Right lobe of liver (tissue), 6 donors: ENCODE results near the gene LDLRAP1. TPM values are rescaled to one million over a fixed set of nuclear protein-coding genes. Genes with fewer than 3 reads are reported as not detected.

Source experiments
- ATAC-seq, 4 donors: fragments of 200-7000 bp; cut with Tn5 transposase; one replicate each; pipeline ENCODE4 v1.9.1; 2020; ENCODE audit warnings: mild to moderate bottlenecking in 4 of 4, moderate library complexity in 4 of 4
- DNase-seq, 3 donors: peaks; one replicate each; pipeline ENCODE4 v3.0.0-alpha.2; 2020
- H3K27ac ChIP-seq, 3 donors: fragments of 200-600 bp; one replicate each; pipeline ENCODE4 v1.8.0; 2022
- H3K27me3 ChIP-seq, 2 donors: fragments of 200-600 bp; one replicate each; pipeline ENCODE4 v1.8.0; 2022
- H3K36me3 ChIP-seq, 4 donors: fragments of 200-600 bp; sonication (generic) in 1 of 4; one replicate each; pipeline versions ENCODE4 v1.5.1 to v1.8.0; 2017 to 2022; ENCODE audit warnings: control low read depth in 1 of 4
- H3K4me1 ChIP-seq, 4 donors: fragments of 200-600 bp; sonication (generic) in 1 of 4; one replicate each; pipeline versions ENCODE4 v1.5.1 to v1.8.0; 2017 to 2022; ENCODE audit warnings: control low read depth in 1 of 4
- H3K4me3 ChIP-seq, 3 donors: fragments of 200-600 bp; one replicate each; pipeline ENCODE4 v1.8.0; 2022
- H3K9me3 ChIP-seq, 4 donors: fragments of 200-600 bp; sonication (generic) in 1 of 4; one replicate each; pipeline versions ENCODE4 v1.5.1 to v1.8.0; 2017 to 2022; ENCODE audit warnings: control low read depth in 1 of 4
- POLR2A ChIP-seq: fragments of 450-650 bp; IDR thresholded peaks from one replicate; pipeline ENCODE4 v1.6.1; 2017; ENCODE audit warnings: antibody characterized with exemption, mild to moderate bottlenecking
- WGBS: methylation state at CpG from one replicate; pipeline ENCODE4 v1.1.6; 2018; ENCODE audit warnings: low coverage, low lambda C conversion rate; ENCODE audit not compliant: insufficient coverage; ENCODE audit errors: missing lambda C conversion rate; 5-methylcytosine and 5-hydroxymethylcytosine counted together
- intact Hi-C, 2 donors: fragments of 100-400 bp; cut with DNase I; formaldehyde crosslinking; loops; one replicate each; pipeline versions ENCODE4 v1.11.2 to v1.14.1; 2022
- total RNA-seq, 6 experiments: library from RNA; depleted of rRNA in 2 of 6; stranded (reverse); fragments of >200 nt in 2 of 6; fragmentation: NEBNext Ultra II Directional in 3 of 6; extraction: Animal tissue kit (Norgen Biotek cat#: 25700) in 3 of 6; gene quantifications; one replicate each; pipeline versions ENCODE4 v1.1.0 to v1.2.4, GENCODE V29; 2016 to 2023
- TF ChIP-seq, protein P1 (sequence below), 4 donors: fragments of 200-600 bp in 3 of 4; fragments of 450-650 bp in 1 of 4; IDR thresholded peaks; one replicate each; pipeline versions ENCODE4 v1.5.1 to v1.8.0; 2016 to 2022; ENCODE audit warnings: antibody characterized with exemption in 4 of 4, mild to moderate bottlenecking in 2 of 4
- donor health status: DM: no; HTN: yes; CAD: no.
- donor health status: DM: no; HTN: no; CAD: no.
- donor health status: DM: no; HTN: no; CAD: no.
- donor health status: DM: no; HTN: yes; CAD: no.
- donor health status: DM: no; HTN: yes; CAD: no.

The LDLRAP1 gene
- total RNA-seq, 6 experiments from 2014 or later = 15.3 to 24.3 (median 16.7) TPM

DNA sequence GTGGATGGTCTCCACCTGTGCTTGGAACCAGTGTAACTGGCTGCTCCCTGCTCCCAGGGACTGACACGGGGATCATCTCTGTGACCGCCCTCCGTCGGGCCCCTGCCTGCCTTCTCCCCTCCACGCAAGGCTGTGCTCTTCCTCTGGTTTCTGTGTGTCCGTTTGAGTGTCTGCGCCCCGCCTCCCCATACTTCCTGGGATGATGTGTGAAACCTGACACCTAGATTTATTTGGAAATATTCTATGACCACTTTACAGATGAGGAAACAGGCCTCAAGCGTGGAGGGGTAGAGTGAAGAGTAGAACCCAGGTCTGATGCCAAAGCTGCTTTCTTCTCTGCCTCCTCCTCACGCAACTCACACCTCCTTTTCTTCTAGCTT is 24.3 kb downstream of the LDLRAP1 start:
- 86% methylated on average over 1 of the region's 10 CpGs for WGBS
- TF ChIP-seq, protein P1, sequence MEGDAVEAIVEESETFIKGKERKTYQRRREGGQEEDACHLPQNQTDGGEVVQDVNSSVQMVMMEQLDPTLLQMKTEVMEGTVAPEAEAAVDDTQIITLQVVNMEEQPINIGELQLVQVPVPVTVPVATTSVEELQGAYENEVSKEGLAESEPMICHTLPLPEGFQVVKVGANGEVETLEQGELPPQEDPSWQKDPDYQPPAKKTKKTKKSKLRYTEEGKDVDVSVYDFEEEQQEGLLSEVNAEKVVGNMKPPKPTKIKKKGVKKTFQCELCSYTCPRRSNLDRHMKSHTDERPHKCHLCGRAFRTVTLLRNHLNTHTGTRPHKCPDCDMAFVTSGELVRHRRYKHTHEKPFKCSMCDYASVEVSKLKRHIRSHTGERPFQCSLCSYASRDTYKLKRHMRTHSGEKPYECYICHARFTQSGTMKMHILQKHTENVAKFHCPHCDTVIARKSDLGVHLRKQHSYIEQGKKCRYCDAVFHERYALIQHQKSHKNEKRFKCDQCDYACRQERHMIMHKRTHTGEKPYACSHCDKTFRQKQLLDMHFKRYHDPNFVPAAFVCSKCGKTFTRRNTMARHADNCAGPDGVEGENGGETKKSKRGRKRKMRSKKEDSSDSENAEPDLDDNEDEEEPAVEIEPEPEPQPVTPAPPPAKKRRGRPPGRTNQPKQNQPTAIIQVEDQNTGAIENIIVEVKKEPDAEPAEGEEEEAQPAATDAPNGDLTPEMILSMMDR (IDR thresholded peaks at IDR 0.05) = no peak
- TF ChIP-seq POLR2A = no peak
- DNase-seq (no peak), ATAC-seq (no peak)
- intact Hi-C loops = no loop called here
- Histone ChIP-seq H3K27ac (peak overlapping the region in 2 of 3 donors; percentile 47 to 51), H3K36me3 (peaks cover 0 to 9% (median 3%) of the 10 kb centered on the region in 4 donors), H3K27me3 (no peaks in the 10 kb centered on the region), H3K9me3 (no peaks in the 10 kb centered on the region), H3K4me3 (no peak overlapping the region), H3K4me1 (peaks cover 2 to 32% (median 15%) of the 10 kb centered on the region in 4 donors)

DNA sequence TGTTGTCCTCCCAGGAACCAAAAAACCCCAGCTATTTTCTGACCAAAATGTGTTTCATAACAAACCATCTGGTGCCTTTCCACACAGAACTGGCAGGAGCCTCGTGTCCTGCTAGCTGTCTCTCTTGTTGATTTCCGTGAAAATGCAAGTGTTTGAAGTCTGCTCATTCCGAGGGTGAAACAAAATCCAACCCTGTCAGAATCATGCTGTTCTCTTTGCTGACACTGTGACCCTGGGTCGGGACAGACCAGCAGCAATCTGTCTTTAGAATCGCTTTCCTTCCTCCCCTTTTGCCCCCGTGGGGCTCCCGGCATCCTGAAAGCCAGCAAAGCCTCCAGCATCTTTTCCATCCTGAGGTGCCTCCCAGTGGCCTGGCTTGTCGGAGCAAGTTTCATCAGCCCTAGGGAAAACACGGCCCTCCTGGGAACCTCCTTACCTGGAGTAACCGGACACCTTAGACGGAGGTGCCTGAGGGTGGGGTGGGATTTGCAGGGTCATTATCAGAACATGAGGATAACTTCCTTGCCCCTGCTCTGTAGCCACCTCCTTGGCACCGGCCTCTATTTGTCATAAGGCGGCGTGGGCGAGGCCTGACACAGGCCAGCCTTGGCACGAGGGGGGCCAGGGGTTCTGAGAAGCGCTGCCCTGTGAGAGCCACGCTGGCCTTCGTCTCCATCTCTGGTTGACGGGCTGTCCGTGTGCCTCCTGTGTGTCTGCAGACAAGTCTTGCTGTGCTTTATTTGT is 24.9 kb downstream of the LDLRAP1 start:
- H3K4me3 ChIP-seq = no peak overlapping the region
- H3K27ac ChIP-seq = no peak overlapping the region
- TF ChIP-seq POLR2A = no peak
- TF ChIP-seq, protein P1 (IDR thresholded peaks at IDR 0.05) = no peak
- ATAC-seq (no peak), DNase-seq (no peak)
- intact Hi-C loops = no loop called here
- H3K36me3 ChIP-seq = peaks cover 0 to 7% (median 3%) of the 10 kb centered on the region in 4 donors
- no peaks in the 10 kb centered on the region for H3K27me3 ChIP-seq
- WGBS = 54% methylated on average over 15 of the region's 21 CpGs
- peaks cover 2 to 38% (median 18%) of the 10 kb centered on the region in 4 donors for H3K4me1 ChIP-seq
- no peaks in the 10 kb centered on the region for H3K9me3 ChIP-seq

DNA sequence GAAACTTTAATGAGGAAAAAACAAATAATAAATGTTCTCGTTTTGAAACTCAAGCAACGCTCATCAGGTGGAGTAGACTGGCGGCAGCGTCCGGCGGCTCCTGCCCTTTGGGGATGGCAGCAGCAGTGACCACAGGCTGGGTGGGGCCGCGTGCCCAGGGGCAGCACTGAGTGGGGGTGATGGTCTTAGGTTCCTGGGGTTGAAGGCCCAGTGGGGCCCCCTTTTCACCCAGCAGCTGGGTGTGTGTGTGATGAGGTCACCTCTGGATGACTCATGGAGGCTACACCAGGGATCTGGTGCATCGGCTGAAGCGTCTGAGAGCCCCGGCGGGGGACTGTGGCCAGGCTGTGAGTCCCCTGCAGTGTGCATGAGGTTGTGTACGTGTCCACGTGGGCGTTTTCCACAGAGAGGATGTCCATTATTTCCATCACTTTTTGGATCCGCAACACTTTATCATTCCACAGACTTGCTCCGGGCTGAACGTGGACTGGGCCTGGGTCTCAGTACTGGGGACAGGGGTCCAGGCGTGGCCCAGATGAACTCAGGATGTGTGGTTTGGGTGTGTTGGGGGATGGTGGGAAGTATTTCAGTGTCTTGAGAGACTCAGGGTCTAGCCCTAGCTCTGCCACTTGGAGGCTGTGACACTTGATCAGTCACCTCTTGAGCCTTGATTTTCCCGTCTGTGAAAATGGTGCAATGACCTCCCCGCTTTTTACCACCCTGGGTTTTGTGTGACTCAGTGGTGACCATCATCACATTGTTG is 25.6 kb downstream of the LDLRAP1 start:
- Histone ChIP-seq H3K4me3 (no peak overlapping the region), H3K27ac (no peak overlapping the region), H3K4me1 (peaks cover 2 to 46% (median 20%) of the 10 kb centered on the region in 4 donors), H3K9me3 (no peaks in the 10 kb centered on the region), H3K27me3 (no peaks in the 10 kb centered on the region), H3K36me3 (no peaks in the 10 kb centered on the region)
- WGBS = 66% methylated on average over 5 of the region's 21 CpGs
- ATAC-seq (no peak), DNase-seq (no peak)
- intact Hi-C loops = no loop called here
- TF ChIP-seq, protein P1 (IDR thresholded peaks at IDR 0.05) = no peak
- TF ChIP-seq POLR2A = no peak

DNA sequence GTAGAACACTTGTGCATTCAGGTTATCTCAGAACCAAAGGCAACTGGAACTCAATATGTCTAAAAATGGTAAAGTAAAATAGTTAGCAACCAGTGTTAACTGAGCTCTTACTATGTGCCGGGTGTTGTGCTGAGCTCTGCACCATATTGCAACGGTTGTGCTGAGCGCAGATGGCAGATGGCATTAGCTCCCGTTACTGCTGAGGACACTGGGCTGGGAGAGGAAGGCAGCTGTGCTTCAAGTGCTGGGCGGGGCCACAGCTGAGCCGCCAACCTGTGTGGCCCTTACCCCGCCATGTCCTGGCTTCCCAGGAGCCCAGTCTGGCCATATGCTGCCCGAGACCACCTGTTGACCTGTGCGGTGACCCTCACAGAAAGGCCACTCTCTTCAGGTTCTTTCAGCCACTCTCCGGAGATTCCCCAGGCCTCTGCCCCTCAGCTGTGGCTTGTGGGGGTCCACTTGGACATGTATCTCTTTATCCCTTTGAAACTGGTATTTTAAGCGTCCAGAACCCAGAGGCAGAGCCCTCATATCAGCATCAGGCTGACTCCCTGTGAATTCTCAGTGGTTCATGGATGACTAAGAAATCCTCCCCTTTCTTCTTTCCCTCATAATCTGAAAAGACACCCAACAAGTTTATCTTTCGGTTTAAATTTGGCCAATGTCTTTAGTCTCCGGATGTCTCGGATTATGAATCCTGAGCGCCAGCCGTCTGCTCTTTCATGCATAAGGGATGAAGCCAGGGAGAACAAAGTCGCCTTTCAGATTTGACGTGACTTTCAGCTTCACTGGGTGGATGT is 26.4 kb downstream of the LDLRAP1 start:
- WGBS = 77% methylated on average over 9 of the region's 18 CpGs
- H3K27ac ChIP-seq = no peak overlapping the region

More for the DNA sequence above, 26.4 kb downstream of the LDLRAP1 start:
- Histone ChIP-seq H3K27me3 (no peaks in the 10 kb centered on the region), H3K4me3 (no peak overlapping the region), H3K4me1 (peaks cover 2 to 51% (median 22%) of the 10 kb centered on the region in 4 donors), H3K9me3 (no peaks in the 10 kb centered on the region), H3K36me3 (no peaks in the 10 kb centered on the region)
- TF ChIP-seq, protein P1 (IDR thresholded peaks at IDR 0.05) = no peak
- no peak for TF ChIP-seq POLR2A
- ATAC-seq = no peak
- DNase-seq = no peak
- intact Hi-C loops = no loop called here
